Upper lobe of left lung (tissue), 4 donors: ENCODE data around the gene PRKCE.

ENCODE experiments used
- POLR2AphosphoS5 ChIP-seq, 2 donors: sonication (generic); formaldehyde crosslinking; IDR thresholded peaks; one replicate each; pipeline ENCODE4 v1.5.1; 2017; ENCODE audit warnings: antibody characterized with exemption in 2 of 2
- TF ChIP-seq, protein P1 (sequence below), 6 experiments: fragments of 450-650 bp in 4 of 6; fragments of 200-600 bp in 2 of 6; sonication (generic) in 2 of 6; IDR thresholded peaks; one replicate each; pipeline ENCODE4 v1.5.1; 2016 to 2019; ENCODE audit warnings: antibody characterized with exemption in 6 of 6

GRCh38 chr2:46067501-46068305 is 416.2 kb downstream of the PRKCE start:
- TF ChIP-seq POLR2AphosphoS5 (IDR thresholded peaks at IDR 0.05), result peak; percentile 29 to 90
- TF ChIP-seq, protein P1, sequence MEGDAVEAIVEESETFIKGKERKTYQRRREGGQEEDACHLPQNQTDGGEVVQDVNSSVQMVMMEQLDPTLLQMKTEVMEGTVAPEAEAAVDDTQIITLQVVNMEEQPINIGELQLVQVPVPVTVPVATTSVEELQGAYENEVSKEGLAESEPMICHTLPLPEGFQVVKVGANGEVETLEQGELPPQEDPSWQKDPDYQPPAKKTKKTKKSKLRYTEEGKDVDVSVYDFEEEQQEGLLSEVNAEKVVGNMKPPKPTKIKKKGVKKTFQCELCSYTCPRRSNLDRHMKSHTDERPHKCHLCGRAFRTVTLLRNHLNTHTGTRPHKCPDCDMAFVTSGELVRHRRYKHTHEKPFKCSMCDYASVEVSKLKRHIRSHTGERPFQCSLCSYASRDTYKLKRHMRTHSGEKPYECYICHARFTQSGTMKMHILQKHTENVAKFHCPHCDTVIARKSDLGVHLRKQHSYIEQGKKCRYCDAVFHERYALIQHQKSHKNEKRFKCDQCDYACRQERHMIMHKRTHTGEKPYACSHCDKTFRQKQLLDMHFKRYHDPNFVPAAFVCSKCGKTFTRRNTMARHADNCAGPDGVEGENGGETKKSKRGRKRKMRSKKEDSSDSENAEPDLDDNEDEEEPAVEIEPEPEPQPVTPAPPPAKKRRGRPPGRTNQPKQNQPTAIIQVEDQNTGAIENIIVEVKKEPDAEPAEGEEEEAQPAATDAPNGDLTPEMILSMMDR (IDR thresholded peaks at IDR 0.05), result no peak
